NCI-H345 (cell line): ENCODE results near the gene DENND4A.

ENCODE experiments used
- DNase-seq: peaks from one replicate; lab custom pipeline; 2025; lab: John Stamatoyannopoulos, UW

Gene DENND4A

DNA sequence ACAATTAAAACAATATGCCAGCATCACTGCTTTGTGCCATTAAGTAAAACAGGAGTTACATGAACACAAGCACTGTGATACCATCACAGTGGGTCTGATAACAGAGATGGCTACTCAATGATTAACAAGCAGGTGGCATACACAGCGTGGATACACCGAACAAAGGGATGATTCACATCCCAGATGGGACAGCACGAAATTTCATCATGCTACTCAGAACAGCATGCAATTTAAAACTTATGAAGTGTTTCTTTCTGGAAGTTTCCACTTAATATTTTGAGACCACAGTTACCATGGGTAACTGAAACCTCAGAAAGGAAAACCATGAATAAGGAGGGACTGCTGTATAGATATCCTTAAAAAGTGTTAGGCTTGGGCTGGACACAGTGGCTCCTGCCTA is 125.8 kb downstream of the DENND4A start:
- no peak for DNase-seq

- DNase-seq: no peak
Observed at GRCh38 chr15:65663521-65663920, 128.6 kb downstream of the DENND4A start.

DNA sequence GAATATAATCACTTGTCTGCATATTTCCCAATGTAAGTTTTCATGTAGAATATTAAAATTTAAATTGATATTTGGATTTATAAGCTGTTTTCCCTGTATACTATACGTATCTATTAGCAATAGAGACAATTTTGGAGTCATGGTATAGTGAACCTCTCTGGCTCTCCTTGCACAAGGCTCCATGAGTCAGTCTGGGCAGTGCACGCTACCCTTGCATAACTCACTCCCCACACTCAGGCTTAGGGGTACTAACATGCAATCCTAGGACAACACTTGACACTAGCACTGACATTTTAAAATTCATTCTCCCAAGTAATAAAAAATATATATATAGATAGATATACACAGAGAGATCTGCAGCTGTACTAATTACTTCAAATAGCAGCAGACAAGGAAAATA is 131.2 kb downstream of the DENND4A start:
- no peak for DNase-seq

GRCh38 chr15:65659502-65660052 is 132.5 kb downstream of the DENND4A start:
- DNase-seq: no peak

GRCh38 chr15:65655457-65655856 is 136.6 kb downstream of the DENND4A start:
- no peak for DNase-seq

- no peak for DNase-seq
Observed at GRCh38 chr15:65655026-65655425, 137.1 kb downstream of the DENND4A start.

- DNase-seq: no peak
Observed at GRCh38 chr15:65653801-65654521, 138.1 kb downstream of the DENND4A start.

- no peak for DNase-seq
Observed at GRCh38 chr15:65653341-65653740, 138.8 kb downstream of the DENND4A start.

DNA sequence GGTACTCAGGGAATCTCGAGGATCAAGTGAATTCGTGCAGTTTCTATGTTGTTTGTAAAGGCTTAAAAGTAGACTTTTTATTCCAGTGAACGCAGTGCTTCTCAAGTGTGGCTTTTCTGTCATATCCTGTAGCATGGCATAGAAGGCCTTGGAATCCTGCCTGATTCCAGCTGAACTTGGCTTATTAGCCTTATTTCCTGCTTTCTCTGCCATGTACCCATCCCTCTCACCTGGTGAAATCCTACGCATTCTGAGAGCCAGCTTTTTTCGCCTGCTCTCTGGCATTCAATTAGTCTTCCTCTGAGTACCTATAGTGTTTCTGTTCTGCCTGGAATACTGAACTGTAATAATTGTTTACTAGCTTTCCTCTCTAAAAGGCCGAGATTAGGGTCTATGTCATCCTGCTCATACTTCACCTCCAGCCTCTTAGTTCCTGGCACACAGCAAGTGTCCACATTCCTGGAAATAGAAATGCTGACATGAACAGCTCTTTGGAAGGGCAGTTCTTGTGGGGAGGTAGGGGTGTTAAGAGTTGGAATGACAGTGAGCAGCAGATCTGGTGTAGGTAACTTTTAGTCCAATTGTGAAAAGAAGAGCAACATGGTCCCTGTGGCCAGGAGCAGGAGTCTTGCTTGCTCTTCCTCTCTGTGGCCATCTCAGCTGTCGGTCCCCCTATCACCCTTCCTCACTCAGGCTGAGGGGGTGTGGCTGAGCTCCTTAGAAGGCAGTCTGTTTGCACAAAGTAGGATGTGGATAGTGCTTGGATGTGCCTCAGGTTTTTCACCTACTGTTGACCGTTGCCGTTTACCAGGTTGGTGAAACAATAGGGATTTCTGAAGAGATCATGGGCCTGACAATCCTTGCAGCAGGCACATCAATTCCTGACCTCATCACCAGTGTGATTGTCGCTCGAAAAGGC is 140.0 kb downstream of the DENND4A start:
- no peak for DNase-seq

- DNase-seq: no peak
Observed at GRCh38 chr15:65651042-65651322, 141.1 kb downstream of the DENND4A start.

DNA sequence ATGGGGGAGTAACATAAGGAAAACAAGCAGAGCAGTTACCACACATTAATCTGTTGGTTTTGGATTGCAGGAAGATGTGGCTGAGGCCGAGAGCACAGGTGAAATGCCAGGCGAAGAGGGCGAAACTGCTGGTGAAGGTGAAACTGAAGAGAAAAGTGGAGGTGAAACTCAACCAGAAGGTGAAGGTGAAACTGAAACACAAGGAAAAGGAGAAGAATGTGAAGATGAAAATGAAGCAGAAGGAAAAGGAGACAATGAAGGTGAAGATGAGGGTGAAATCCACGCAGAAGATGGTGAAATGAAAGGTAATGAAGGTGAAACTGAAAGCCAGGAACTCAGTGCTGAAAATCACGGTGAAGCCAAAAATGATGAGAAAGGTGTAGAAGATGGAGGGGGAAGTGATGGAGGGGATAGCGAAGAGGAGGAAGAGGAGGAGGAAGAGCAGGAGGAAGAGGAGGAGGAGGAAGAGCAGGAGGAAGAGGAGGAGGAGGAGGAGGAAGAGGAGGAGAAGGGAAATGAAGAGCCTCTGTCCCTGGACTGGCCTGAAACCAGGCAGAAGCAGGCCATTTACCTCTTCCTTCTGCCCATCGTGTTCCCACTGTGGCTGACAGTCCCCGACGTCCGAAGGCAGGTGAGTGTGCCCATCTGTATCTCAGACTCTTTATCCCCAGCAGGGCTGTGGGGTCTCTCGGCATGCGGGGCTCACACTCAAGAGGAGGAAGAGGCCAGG is 141.6 kb downstream of the DENND4A start:
- no peak for DNase-seq

DNA sequence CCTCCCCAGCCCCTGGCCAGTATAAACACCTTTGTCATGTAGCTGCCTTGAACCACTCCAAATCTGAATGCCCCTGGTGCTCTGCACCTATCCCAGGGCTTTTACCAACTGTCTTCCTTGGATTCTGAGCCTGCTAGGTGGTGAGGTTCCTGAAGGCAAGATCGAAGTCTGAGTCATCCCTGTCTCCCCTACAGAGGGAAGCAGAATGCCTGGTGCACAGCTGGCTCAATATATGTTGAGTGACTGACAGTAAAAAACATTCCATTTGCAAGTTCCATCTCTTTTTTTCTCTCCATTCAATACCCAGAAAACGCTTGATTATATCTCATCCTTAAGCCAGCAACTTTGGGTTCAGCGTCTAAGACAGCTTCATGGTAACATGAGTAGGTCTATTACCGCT is 145.6 kb downstream of the DENND4A start:
- no peak for DNase-seq

- DNase-seq: no peak
Observed at GRCh38 chr15:65645392-65645791, 146.7 kb downstream of the DENND4A start.

DNA sequence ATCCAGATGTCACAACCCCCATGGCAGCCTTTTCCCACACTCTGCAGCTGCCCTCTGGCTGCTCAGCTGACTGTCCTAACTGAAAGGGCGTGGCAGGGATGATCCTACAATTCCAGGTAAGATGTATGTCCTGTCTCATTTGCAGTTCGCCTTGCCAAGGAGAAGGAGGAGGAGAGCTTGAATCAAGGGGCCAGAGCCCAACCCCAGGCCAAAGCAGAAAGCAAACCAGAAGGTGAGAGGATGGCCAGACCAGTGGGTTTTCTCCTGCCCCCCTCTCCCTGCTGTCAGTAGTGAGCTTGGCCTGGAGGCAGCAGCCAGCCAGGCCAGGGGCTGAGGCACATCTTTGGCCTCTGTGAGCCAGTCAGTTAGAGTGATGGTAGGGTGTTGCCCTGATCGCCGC is 147.8 kb downstream of the DENND4A start:
- no peak for DNase-seq

- no peak for DNase-seq
Observed at GRCh38 chr15:65642594-65642993, 149.5 kb downstream of the DENND4A start.

DNA sequence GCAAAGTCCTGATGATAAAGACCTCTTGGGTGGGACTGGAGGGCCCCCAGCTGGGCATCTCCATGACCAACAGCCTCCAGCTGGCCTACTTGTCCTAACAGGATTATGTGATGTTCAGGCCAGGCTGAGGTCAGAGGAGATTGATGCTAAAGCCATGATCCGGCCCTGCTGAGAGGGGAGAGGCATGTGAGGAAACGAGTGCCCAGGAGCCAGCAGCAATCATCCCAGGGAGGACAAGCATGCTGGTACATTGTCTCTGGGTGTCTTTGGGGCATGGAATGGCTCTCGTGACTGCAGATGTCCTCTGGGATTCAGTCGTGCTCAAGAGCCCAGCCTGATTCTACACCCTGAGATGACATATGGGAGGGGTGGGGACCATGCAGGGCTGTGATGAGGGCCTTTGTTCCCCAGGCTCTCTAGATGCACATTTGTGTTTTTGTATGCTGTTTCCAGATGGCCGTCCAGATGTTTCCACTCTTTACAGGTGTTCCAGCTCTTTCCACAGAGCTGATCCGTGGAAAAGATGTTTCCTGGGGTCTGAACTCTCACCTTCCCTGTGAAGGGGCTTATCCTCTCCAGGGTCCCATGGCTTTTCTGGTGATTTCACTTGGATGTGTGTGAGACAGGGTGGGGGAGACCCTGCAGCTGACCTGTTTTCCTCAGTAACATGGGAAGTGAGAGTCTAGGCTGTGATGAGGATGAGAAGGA is 150.2 kb downstream of the DENND4A start:
- DNase-seq: peak; percentile 18

- DNase-seq: no peak
Observed at GRCh38 chr15:65639509-65639908, 152.6 kb downstream of the DENND4A start.

GRCh38 chr15:65638681-65639089 is 153.4 kb downstream of the DENND4A start:
- peak; percentile 52 for DNase-seq

GRCh38 chr15:65638109-65638508 is 154.0 kb downstream of the DENND4A start:
- DNase-seq: no peak

- DNase-seq: no peak
Observed at GRCh38 chr15:65634356-65634755, 157.7 kb downstream of the DENND4A start.

GRCh38 chr15:65633752-65634151 is 158.3 kb downstream of the DENND4A start:
- DNase-seq: no peak
